GM12878 (cell line): ENCODE results near the gene SLMAP. TPM values are rescaled to one million over a fixed set of nuclear protein-coding genes. Genes with fewer than 3 reads are reported as not detected.

Experiments
- ATAC-seq: fragments of 200-7000 bp; cut with Tn5 transposase; 3 replicates; pipeline ENCODE4 v1.9.1; 2020; ENCODE audit warnings: mild to moderate bottlenecking, moderate library complexity
- BruUV-seq: library from RNA; stranded (reverse); fragments of 400-500 nt; replicated peaks from 2 replicates; lab custom pipeline; 2021; lab: Mats Ljungman, UMichigan
- CTCF ChIA-PET: fragments of 300-600 bp; sonication (Branson Sonifier 250); formaldehyde crosslinking; extraction: SDS; loops from one replicate; lab custom pipeline; 2021; ENCODE audit warnings: inconsistent platforms; lab: Yijun Ruan, JAX
- POLR2A ChIA-PET: fragments of 350-600 bp; formaldehyde crosslinking; extraction: SDS; loops from one replicate; lab custom pipeline; 2021; ENCODE audit warnings: inconsistent platforms; lab: Charles Lee
- RAD21 ChIA-PET: fragments of 300-600 bp; sonication (Branson Sonifier 250); formaldehyde crosslinking; loops from one replicate; lab custom pipeline; 2023; ENCODE audit warnings: antibody characterized with exemption; ENCODE audit not compliant: unreplicated experiment; lab: Charles Lee
- SMC1A ChIA-PET: fragments of 300-600 bp; sonication (Branson Sonifier 250); formaldehyde crosslinking; loops from one replicate; lab custom pipeline; 2023; ENCODE audit not compliant: unreplicated experiment, uncharacterized antibody; lab: Charles Lee
- DNase-seq: peaks from one replicate; pipeline ENCODE4 v3.0.0-alpha.2; 2011; ENCODE audit warnings: low read depth, low spot score
- FAIRE-seq: peaks from 3 replicates; lab custom pipeline; 2011; peaks lifted over from hg19 to GRCh38; lab: Jason Lieb, UNC
- H2AFZ ChIP-seq: 2 replicates; pipeline ENCODE4 v1.6.0; 2011; ENCODE audit warnings: low read depth, low read length, control low read depth; ENCODE audit not compliant: control insufficient read depth
- H3K27ac ChIP-seq: 2 replicates; pipeline ENCODE4 v1.5.1; 2011; ENCODE audit warnings: control low read depth; ENCODE audit not compliant: control insufficient read depth, insufficient read depth
- H3K27me3 ChIP-seq, 2 experiments: replicated peaks in 1 of 2; 2 replicates each; pipeline versions ENCODE4 v1.6.0 to v1.6.1; 2011; ENCODE audit warnings: low read length in 1 of 2; ENCODE audit not compliant: control insufficient read depth in 2 of 2, insufficient read depth in 2 of 2
- H3K36me3 ChIP-seq, 2 experiments: 2 replicates each; pipeline ENCODE4 v1.5.1; 2011; ENCODE audit warnings: low read length in 1 of 2; ENCODE audit not compliant: control insufficient read depth in 2 of 2, insufficient read depth in 2 of 2
- H3K4me1 ChIP-seq: 2 replicates; pipeline ENCODE4 v1.6.1; 2011; ENCODE audit warnings: mild to moderate bottlenecking, low read length, moderate library complexity, mixed read lengths; ENCODE audit not compliant: control insufficient read depth, insufficient read depth
- H3K4me2 ChIP-seq: 2 replicates; pipeline ENCODE4 v1.6.0; 2011; ENCODE audit warnings: control low read depth; ENCODE audit not compliant: control insufficient read depth, insufficient read depth
- H3K4me3 ChIP-seq: fragments of 200-600 bp; sonication (generic); 2 replicates; pipeline ENCODE4 v1.5.1; 2016
- H3K79me2 ChIP-seq: 2 replicates; pipeline ENCODE4 v1.6.0; 2011; ENCODE audit warnings: low read length; ENCODE audit not compliant: control insufficient read depth, insufficient read depth
- H3K9ac ChIP-seq: 2 replicates; pipeline ENCODE4 v1.8.0; 2011; ENCODE audit warnings: low read length, control low read depth, mixed read lengths; ENCODE audit not compliant: control insufficient read depth, insufficient read depth
- H3K9me3 ChIP-seq: replicated peaks from 3 replicates; pipeline ENCODE4 v1.5.1; 2011; ENCODE audit warnings: mild to moderate bottlenecking, low read length; ENCODE audit not compliant: control insufficient read depth, insufficient read depth
- H4K20me1 ChIP-seq: 2 replicates; pipeline ENCODE4 v1.6.0; 2011; ENCODE audit not compliant: control insufficient read depth, insufficient read depth
- CTCF ChIP-seq, 3 experiments: IDR thresholded peaks in 2 of 3; conservative IDR thresholded peaks in 1 of 3; 2 replicates each; pipeline ENCODE4 v1.5.1; 2011; ENCODE audit warnings: low read depth in 3 of 3, low read length in 3 of 3, mild to moderate bottlenecking in 3 of 3, control low read depth in 2 of 3, moderate library complexity in 2 of 3, inconsistent platforms in 1 of 3, mixed read lengths in 1 of 3; ENCODE audit not compliant: control insufficient read depth in 2 of 3, insufficient read depth in 1 of 3; ENCODE audit errors: extremely low read depth in 1 of 3
- DPF2 ChIP-seq: fragments of 450-650 bp; IDR thresholded peaks from 2 replicates; pipeline ENCODE4 v1.6.1; 2017; ENCODE audit warnings: mild to moderate bottlenecking
- HDAC2 ChIP-seq: fragments of 200-600 bp; sonication (generic); IDR thresholded peaks from 2 replicates; pipeline ENCODE4 v1.6.1; 2017
- HDGF ChIP-seq: fragments of 450-650 bp; IDR thresholded peaks from 2 replicates; pipeline ENCODE4 v1.6.1; 2016; ENCODE audit warnings: antibody characterized with exemption
- NFXL1 ChIP-seq: fragments of 450-650 bp; IDR thresholded peaks from 2 replicates; pipeline ENCODE4 v1.6.1; 2017; ENCODE audit warnings: antibody characterized with exemption, mild to moderate bottlenecking, borderline replicate concordance
- RAD21 ChIP-seq: IDR thresholded peaks from 2 replicates; pipeline ENCODE4 v1.6.1; 2011; ENCODE audit warnings: mild to moderate bottlenecking, low read depth, low read length, moderate library complexity; ENCODE audit not compliant: insufficient read depth
- SMARCA5 ChIP-seq: fragments of 450-650 bp; IDR thresholded peaks from 2 replicates; pipeline ENCODE4 v1.6.1; 2017; ENCODE audit warnings: mild to moderate bottlenecking
- USF1 ChIP-seq: IDR thresholded peaks from 2 replicates; pipeline ENCODE4 v1.6.1; 2011; ENCODE audit warnings: borderline replicate concordance, low read depth, mild to moderate bottlenecking, moderate library complexity, mixed read lengths, low read length; ENCODE audit not compliant: insufficient read depth; ENCODE audit errors: extremely low read length
- ZNF274 ChIP-seq: IDR thresholded peaks from one replicate; pipeline ENCODE4 v1.8.0; 2011; ENCODE audit not compliant: insufficient read length, insufficient read depth
- WGBS: methylation state at CpG from one replicate; pipeline ENCODE4 v1.1.6; 2016; ENCODE audit warnings: low lambda C conversion rate; ENCODE audit not compliant: insufficient replicate concordance, insufficient coverage; ENCODE audit errors: missing lambda C conversion rate; 5-methylcytosine and 5-hydroxymethylcytosine counted together
- in situ Hi-C: fragments of 300-500 bp; cut with MboI; formaldehyde crosslinking; loops from 9 replicates; pipeline ENCODE4 v1.14.3; 2018; ENCODE audit warnings: mixed read lengths
- intact Hi-C: fragments of 100-400 bp; cut with micrococcal nuclease; formaldehyde crosslinking; loops from one replicate; pipeline ENCODE4 v1.14.2; 2022; ENCODE audit not compliant: unreplicated experiment
- polyA plus RNA-seq, 11 experiments: library from polyadenylated mRNA; depleted of rRNA in 4 of 11; unstranded in 6 of 11; stranded (reverse) in 5 of 11; fragments of >200 nt; fragmentation: Nextera tagmentation in 4 of 11; fragmentation: Illumina TruSeq in 1 of 11; extraction: Ambion mirVana in 4 of 11; extraction: Trizol in 1 of 11; gene quantifications; 1 replicate in 1 of 11; 2 replicates in 10 of 11; pipeline versions ENCODE4 v1.2.1 to v1.2.3, GENCODE V29; 2011 to 2016; ENCODE audit warnings: inconsistent platforms in 2 of 11, missing spikeins in 2 of 11, low read depth in 1 of 11
- total RNA-seq, 4 experiments: library from RNA; depleted of rRNA in 3 of 4; stranded (reverse); fragments of >200 nt in 3 of 4; fragmentation: Illumina TruSeq in 1 of 4; extraction: Trizol in 1 of 4; gene quantifications; 2 replicates each; pipeline versions ENCODE4 v1.2.1 to v1.2.3, GENCODE V29; 2013 to 2021

Gene SLMAP
- total and polyA plus RNA-seq, 10 of the 15 experiments (the other 5 are each of a cell fraction or from before 2014, with no cell fraction given) = 8.3 to 43.8 (median 26.4) TPM

- H2AFZ ChIP-seq = no peak overlapping the region
- RAD21 ChIA-PET = interaction anchor here (0.8 to 2.9 kb wide), 14 partner anchors 10 to 273 kb away, joined by 3 to 11 read pairs (median 4); no protein-coding TSS in a partner anchor
- no peak overlapping the region for H3K27ac ChIP-seq
- no peak overlapping the region for H3K4me2 ChIP-seq
- POLR2A ChIA-PET = interaction anchor here (1.0 kb wide), 1 partner anchor 10 kb away, joined by 3 read pairs; no protein-coding TSS in a partner anchor
- no TSS peak for BruUV-seq
- CTCF ChIA-PET = interaction anchor here (0.8 to 5.7 kb wide), 27 partner anchors 9 to 564 kb away, joined by 3 to 21 read pairs (median 5); partner anchors contain the start of genes FLNB, HTD2 and RPP14
- H3K27me3 ChIP-seq = no peaks in the 10 kb centered on the region
- no peak for DNase-seq
- H4K20me1 ChIP-seq = no peaks in the 10 kb centered on the region
- SMC1A ChIA-PET = interaction anchor here (0.5 to 3.1 kb wide), 29 partner anchors 9 to 226 kb away, joined by 3 to 19 read pairs (median 4); no protein-coding TSS in a partner anchor
- H3K4me1 ChIP-seq = peaks cover 14% of the 10 kb centered on the region
- H3K9me3 ChIP-seq = no peaks in the 10 kb centered on the region; the same call in 2 of the 3 replicates
- intact Hi-C loops (loop anchor here (5.0 kb wide), 1 partner anchor 215 kb away; no protein-coding TSS in a partner anchor), in situ Hi-C loops (no loop called here)
- ATAC-seq = peak; percentile 57
- no peak overlapping the region for H3K4me3 ChIP-seq
- TF ChIP-seq USF1 = no peak
- TF ChIP-seq SMARCA5 = peak; percentile 90
- no peak for TF ChIP-seq ZNF274
- TF ChIP-seq HDGF = no peak
- TF ChIP-seq NFXL1 = peak; percentile 75; the same call in 1 of the 2 replicates
- no peak for TF ChIP-seq HDAC2
- TF ChIP-seq CTCF (IDR thresholded peaks at IDR 0.05 in 2 of 3, conservative IDR thresholded peaks at IDR 0.05 in 1 of 3; ENCODE audit: control insufficient read depth in 2 of 3, extremely low read depth in 1 of 3, insufficient read depth in 1 of 3, low read depth in 3 of 3, low read length in 3 of 3) = peak; percentile 28 to 49 (median 40); a peak in 4 of 6 replicates
- no peak for TF ChIP-seq DPF2
- TF ChIP-seq RAD21 = peak; percentile 61
- H3K36me3 ChIP-seq = no peaks in the 10 kb centered on the region
- WGBS = 50% methylated on average over 5 of the region's 5 CpGs
- FAIRE-seq = no peak
- no peaks in the 10 kb centered on the region for H3K79me2 ChIP-seq
- H3K9ac ChIP-seq = no peak overlapping the region
Observed at GRCh38 chr3:57961828-57962447, 205.8 kb downstream of the SLMAP start.
